Testis (tissue), 2 donors: ENCODE results near the gene XXYLT1.

Experiments
- CTCF ChIP-seq, 3 experiments: fragments of 450-650 bp in 2 of 3; fragments of 200-600 bp in 1 of 3; sonication (generic) in 1 of 3; IDR thresholded peaks; one replicate each; pipeline ENCODE4 v1.5.1; 2016 to 2019; ENCODE audit warnings: antibody characterized with exemption in 3 of 3, mild to moderate bottlenecking in 2 of 3, moderate library complexity in 1 of 3
- POLR2A ChIP-seq: fragments of 450-650 bp; IDR thresholded peaks from one replicate; pipeline ENCODE4 v1.6.1; 2017; ENCODE audit warnings: antibody characterized with exemption, mild to moderate bottlenecking, moderate library complexity

GRCh38 chr3:195146131-195146530 is 124.8 kb downstream of the XXYLT1 start:
- no peak for TF ChIP-seq POLR2A
- no peak for TF ChIP-seq CTCF (IDR thresholded peaks at IDR 0.05)
